GM12892 (cell line): ENCODE data around the gene TXN. TPM values are rescaled to one million over a fixed set of nuclear protein-coding genes. Genes with fewer than 3 reads are reported as not detected.

Experiments used
- DNase-seq: peaks from one replicate; pipeline ENCODE4 v3.0.0; 2011; ENCODE audit not compliant: insufficient read length
- FAIRE-seq: peaks from 2 replicates; lab custom pipeline; 2011; peaks lifted over from hg19 to GRCh38; lab: Jason Lieb, UNC
- POLR2A ChIP-seq: IDR thresholded peaks from 2 replicates; pipeline ENCODE4 v1.6.1; 2011; ENCODE audit warnings: low read depth, low read length, control low read depth
- POLR2AphosphoS5 ChIP-seq: IDR thresholded peaks from 2 replicates; pipeline ENCODE4 v1.6.1; 2011; ENCODE audit warnings: low read depth, low read length, control low read depth
- TAF1 ChIP-seq: IDR thresholded peaks from 2 replicates; pipeline ENCODE4 v1.6.1; 2011; ENCODE audit warnings: low read depth, mild to moderate bottlenecking, control low read depth, low read length, borderline replicate concordance
- polyA plus RNA-seq: library from polyadenylated mRNA; unstranded; fragments of >200 nt; gene quantifications from one replicate; pipeline ENCODE4 v1.2.1, GENCODE V29; 2012; ENCODE audit warnings: missing spikeins, inconsistent platforms; ENCODE audit not compliant: missing spikeins

TXN gene
- 722 TPM for polyA plus RNA-seq

- DNase-seq (peak; percentile 62), FAIRE-seq (peak; percentile 91)
Measured at GRCh38 chr9:110256380-110257096, at the start of gene TXN. TSS of gene TXN (minus strand) at chr9:110256507. CDS start at chr9:110256435, 72 bp downstream.

GRCh38 chr9:110303133-110303532 lies 46.8 kb upstream of the TXN start:
- DNase-seq (no peak), FAIRE-seq (no peak)
- TF ChIP-seq POLR2AphosphoS5 (no peak), TAF1 (no peak), POLR2A (no peak)

More at GRCh38 chr9:110256380-110257096, at the start of gene TXN:
- TF ChIP-seq TAF1 (peak; percentile 93), POLR2AphosphoS5 (peak; percentile 98), POLR2A (peak; percentile 98)

- TF ChIP-seq POLR2A: no peak
- TF ChIP-seq POLR2AphosphoS5: no peak
- TF ChIP-seq TAF1: no peak
- FAIRE-seq (no peak), DNase-seq (no peak)
Measured at GRCh38 chr9:110298043-110298605, 41.8 kb upstream of the TXN start.

GRCh38 chr9:110293248-110293647 lies 36.9 kb upstream of the TXN start:
- FAIRE-seq (no peak), DNase-seq (no peak)
- TF ChIP-seq POLR2AphosphoS5 (no peak), POLR2A (no peak)

GRCh38 chr9:110291921-110292557 lies 35.7 kb upstream of the TXN start:
- DNase-seq (no peak), FAIRE-seq (no peak)
- TF ChIP-seq POLR2A (no peak), TAF1 (no peak), POLR2AphosphoS5 (no peak)

- DNase-seq (no peak), FAIRE-seq (no peak)
- TF ChIP-seq POLR2A (no peak), TAF1 (no peak), POLR2AphosphoS5 (no peak)
Measured at GRCh38 chr9:110290001-110290400, 33.7 kb upstream of the TXN start.

GRCh38 chr9:110288503-110288902 lies 32.2 kb upstream of the TXN start:
- FAIRE-seq: no peak
- TF ChIP-seq POLR2A: no peak
- TF ChIP-seq TAF1: no peak
- no peak for TF ChIP-seq POLR2AphosphoS5
- DNase-seq: no peak

GRCh38 chr9:110287289-110287680 lies 31.0 kb upstream of the TXN start:
- no peak for TF ChIP-seq POLR2A
- TF ChIP-seq POLR2AphosphoS5: no peak
- DNase-seq: no peak
- no peak for FAIRE-seq

GRCh38 chr9:110284211-110284844 lies 28.0 kb upstream of the TXN start:
- TF ChIP-seq POLR2A (no peak), POLR2AphosphoS5 (no peak), TAF1 (no peak)
- no peak for DNase-seq
- FAIRE-seq: no peak

GRCh38 chr9:110283751-110284150 lies 27.4 kb upstream of the TXN start:
- DNase-seq (no peak), FAIRE-seq (no peak)
- TF ChIP-seq POLR2A (no peak), POLR2AphosphoS5 (no peak), TAF1 (no peak)

- DNase-seq: no peak
- TF ChIP-seq TAF1: no peak
- no peak for TF ChIP-seq POLR2A
- no peak for TF ChIP-seq POLR2AphosphoS5
Measured at GRCh38 chr9:110282739-110283081, 26.4 kb upstream of the TXN start.

More at GRCh38 chr9:110282739-110283081, 26.4 kb upstream of the TXN start:
- no peak for FAIRE-seq
